Stimulated activated CD4-positive, alpha-beta T cell treated with anti-CD3 and anti-CD28 coated beads, TNF-alpha, amount 100 ng/mL, for 24 hours (primary cell): ENCODE measurements around the gene SMAD9.
"Not testable (repeated sequence)": the region's sequence is repeated elsewhere in the genome, so short reads cannot be mapped to it uniquely, and the experiment has no call there.

Experiments used
- DNase-seq, 3 experiments: peaks; one replicate each; pipeline ENCODE4 v3.0.0-alpha.2; 2020; ENCODE audit warnings: low read depth in 3 of 3

The SMAD9 gene

DNA sequence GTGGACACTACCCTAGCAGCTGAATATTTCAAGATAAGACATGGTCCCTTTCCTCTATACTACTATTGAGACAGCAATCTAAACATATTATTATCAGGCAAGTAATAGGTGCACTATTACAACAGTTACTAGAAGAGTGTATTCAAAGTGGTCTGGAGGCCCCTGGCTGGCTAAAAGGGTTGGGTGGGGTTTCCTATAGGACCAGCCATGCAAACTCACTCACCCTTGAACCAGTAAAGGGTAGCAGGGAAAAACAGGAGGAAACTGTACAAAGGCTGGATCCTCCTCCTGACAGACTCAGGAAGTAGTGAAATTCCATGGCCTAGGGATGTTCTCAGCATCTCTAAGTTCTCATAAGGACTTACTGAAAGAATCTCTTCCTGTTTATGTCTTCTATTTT is 7.7 kb downstream of the SMAD9 start:
- no peak for DNase-seq

DNA sequence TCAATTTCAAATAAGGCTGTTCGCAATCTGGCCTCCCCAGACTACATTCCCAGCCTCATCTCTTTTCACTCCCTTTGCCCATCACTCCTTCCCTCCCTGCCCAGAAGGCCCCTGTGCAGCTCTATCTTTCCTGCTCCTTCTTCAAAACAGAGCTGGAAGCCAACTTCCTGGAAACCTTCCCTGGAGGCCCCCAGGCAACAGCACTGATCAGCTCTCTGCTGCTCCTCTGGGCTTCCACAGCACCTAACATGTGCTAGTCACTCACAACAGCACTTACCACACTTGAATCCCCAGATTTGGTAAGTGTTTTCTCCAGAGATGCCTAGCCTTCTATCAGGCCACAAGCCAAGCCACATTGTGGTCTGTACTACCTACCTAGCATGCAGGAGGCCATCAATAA is 9.5 kb downstream of the SMAD9 start:
- DNase-seq: no peak

DNA sequence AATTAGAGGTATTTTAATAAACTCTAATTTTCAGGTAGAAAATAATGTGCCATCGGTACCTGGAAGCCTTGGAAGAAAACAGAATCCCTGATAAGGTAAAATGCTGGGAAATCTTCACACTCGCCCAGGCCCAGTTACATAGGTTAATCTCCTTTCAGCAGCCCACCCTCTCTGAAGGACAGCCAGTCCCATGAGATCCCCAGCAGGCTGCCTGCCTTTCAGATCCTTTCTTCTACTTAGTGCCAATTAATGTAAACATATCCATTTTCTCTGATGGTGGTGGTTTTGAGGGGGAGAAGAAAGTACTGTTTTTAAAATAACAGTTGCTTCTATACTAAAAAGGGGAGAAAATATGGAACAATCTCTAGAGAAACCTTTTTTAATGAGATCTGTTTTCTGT is 12.2 kb downstream of the SMAD9 start:
- no peak for DNase-seq

DNA sequence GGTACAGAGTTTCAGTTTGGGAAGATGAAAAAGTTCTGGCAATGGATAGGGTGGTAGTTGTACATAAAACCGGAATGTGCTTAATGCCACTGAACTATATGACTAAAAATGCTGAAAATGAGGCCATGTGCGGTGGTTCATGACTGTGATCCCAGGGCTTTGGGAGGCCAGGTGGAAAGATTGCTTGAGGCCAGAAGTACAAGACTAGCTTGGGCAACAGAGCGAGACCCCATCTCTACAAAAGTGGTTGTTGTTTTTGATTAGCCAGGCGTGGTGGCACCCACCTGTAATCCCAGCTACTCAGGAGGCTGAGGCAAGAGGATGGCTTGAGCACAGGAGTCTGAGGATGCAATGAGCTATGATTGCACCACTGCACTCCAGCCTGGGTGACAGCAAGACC is 12.8 kb downstream of the SMAD9 start:
- no peak for DNase-seq

DNA sequence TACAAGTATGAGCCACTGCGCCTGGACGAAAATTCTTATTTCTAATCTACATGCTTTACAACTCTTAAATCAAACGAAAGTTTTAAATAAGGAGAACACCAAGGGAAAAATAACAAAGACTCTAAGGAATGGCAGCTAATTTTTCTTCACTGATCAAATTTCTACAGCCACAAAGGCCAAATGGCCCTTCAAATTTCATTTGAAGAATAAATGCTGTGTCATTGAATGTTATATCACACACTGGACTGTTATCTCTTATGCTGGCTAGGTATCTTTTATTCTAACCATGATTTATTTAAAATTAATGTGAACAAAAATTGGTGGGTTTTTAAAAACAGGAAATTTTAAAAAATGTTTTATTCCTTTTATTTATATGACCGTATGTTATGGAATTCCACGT is 14.1 kb downstream of the SMAD9 start:
- no peak for DNase-seq

GRCh38 chr13:36903925-36904595 is 16.0 kb downstream of the SMAD9 start:
- no peak for DNase-seq

- DNase-seq: no peak
Observed at GRCh38 chr13:36897054-36897616, 22.9 kb downstream of the SMAD9 start.

DNA sequence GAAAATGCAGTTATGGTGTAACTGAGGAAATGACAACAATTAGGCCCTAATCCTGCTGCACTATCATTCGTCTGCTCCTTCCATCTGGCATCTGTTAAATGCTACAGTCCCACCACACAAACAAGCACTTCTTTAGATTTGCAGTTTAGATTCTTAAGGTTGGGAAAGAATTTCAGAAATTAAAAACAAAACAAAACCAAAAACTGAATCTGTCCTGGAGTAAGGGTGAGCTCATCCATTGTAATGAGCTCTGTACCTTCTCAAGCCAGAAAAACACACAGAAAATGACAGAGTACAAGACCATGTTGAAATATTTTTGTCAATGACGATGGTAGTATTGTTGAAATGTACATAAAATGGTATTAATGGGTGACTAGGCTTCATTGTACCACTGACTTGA is 28.3 kb downstream of the SMAD9 start:
- no peak for DNase-seq

GRCh38 chr13:36888645-36889044 is 31.4 kb downstream of the SMAD9 start:
- no peak for DNase-seq

DNA sequence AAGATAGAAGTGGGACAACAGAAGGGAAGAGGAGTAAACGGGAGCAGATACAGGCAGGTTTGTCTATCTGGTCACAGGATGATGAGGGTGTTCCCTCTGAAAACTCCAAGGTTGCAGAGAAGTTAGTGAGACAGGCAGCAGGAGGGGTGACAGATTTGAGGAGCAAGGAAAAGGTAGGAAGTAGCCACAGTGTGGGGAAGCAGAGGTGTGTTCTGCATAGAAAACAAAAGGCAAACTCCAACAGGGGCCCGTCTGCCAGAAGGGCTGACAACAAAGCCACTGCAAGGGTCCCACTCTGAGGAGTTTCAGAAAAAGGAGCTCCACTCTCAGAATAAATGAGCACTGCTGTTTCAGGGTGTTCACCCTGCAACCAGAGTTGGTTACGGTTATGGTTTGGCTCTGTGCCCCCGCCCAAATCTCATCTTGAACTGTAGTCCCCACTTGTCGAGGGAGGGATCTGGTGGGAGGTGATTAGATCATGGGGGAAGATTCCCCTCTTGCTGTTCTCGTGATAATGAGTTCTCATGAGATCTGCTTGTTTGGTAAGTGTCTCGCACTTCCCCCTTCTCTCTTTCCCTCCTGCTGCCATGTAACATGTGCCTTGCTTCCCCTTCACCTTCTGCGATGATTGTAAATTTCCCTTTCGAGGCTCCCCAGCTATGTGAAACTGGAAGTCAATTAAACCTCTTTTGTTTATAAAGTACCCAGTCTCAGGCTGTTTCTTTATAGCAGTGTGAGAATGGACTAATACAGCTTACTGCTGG is 32.1 kb downstream of the SMAD9 start:
- no peak for DNase-seq

GRCh38 chr13:36885901-36886300 is 34.1 kb downstream of the SMAD9 start:
- no peak for DNase-seq

DNA sequence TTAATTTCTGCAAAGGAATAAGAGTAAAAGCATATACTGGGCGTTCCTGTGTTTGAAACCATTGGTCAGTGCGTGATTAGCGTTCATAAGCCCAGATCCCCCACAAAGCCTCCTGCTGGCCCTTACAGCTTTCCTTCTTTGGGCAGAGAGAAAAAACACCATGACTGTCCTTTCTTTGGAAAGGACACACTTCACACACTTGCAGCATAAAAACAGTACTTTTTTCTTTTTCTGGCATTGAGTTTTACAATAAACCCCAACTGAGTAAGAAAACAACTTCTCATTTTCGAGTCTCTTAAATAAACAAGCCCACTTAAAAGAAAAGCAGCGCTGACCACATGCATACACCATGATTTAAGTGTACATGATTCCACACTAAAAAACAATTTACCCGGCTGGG is 35.8 kb downstream of the SMAD9 start:
- no peak for DNase-seq

- no peak for DNase-seq
Observed at GRCh38 chr13:36883824-36884223, 36.2 kb downstream of the SMAD9 start.

- not testable (repeated sequence) for DNase-seq
Observed at GRCh38 chr13:36883392-36883791, 36.6 kb downstream of the SMAD9 start.

- DNase-seq: no peak
Observed at GRCh38 chr13:36882829-36883390, 37.1 kb downstream of the SMAD9 start.

DNA sequence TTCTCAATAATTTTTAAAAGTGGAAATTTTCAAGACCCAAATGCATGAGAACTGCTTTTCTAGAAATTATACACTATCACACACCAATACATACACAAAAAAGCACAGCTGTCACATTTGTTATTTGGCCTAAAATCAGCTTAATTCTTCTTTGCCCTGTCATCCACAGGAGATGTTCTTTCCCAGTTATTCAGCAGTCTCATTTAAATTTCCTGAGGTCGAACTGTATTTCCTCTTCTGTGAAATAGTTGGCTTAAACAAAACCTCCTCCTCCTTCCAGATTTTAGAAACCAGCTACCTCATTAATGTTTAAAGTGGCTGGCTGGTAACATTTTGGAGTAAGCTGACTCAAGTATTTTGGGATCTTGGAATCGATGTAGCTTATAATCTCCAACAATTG is 39.1 kb downstream of the SMAD9 start:
- no peak for DNase-seq

GRCh38 chr13:36879218-36879938 is 40.7 kb downstream of the SMAD9 start:
- no peak for DNase-seq

GRCh38 chr13:36875961-36876360 is 44.1 kb downstream of the SMAD9 start:
- no peak for DNase-seq

GRCh38 chr13:36875431-36875830 is 44.6 kb downstream of the SMAD9 start:
- DNase-seq: no peak

DNA sequence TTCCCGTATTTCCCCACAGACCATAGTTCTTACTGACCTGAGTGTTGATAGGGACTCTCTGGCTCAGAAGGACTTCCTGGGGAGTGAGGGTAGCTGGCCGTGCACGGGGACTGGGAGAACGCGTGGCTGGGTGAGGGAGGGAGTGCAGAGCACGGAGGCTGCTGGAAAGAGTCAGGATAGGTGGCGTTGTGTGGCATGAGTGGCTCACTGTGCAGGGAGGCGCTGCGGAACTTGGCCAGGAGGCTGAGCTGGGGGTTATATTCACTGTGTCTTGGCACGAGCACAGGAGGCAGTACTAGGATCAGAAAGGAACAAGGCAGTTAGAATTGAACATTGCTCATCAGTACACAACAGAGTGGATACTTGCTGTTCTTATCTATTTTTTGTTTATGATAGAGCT is 47.4 kb downstream of the SMAD9 start:
- no peak for DNase-seq

- DNase-seq: no peak
Observed at GRCh38 chr13:36870050-36870692, 49.9 kb downstream of the SMAD9 start.

DNA sequence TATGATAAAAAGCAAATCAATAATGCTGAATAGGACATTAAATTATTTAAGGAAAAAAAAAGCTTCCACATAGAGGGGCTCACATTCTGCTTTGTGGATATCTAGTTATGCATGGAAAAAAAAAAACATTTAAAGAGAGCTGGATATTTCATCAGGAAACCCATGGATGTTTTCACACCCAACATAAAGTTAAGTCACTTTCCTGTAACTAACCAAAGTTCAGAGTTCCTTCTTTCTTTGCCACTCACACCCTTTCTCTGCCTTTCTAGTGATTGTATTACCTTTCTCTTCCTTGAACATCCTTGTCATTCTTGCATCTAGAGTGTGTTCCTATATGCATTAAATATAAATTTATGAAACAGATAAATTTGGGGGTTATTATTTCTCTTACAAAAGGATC is 53.8 kb downstream of the SMAD9 start:
- DNase-seq: no peak
